K562 (cell line): ENCODE measurements around the gene HCRTR1.

ENCODE experiments used
- BDP1 ChIP-seq: IDR thresholded peaks from 3 replicates; pipeline ENCODE4 v1.6.1; 2011; ENCODE audit not compliant: insufficient read length, insufficient read depth
- CEBPB ChIP-seq: fragments of 450-650 bp; IDR thresholded peaks from 2 replicates; pipeline ENCODE4 v1.6.1; 2016; ENCODE audit warnings: missing genetic modification characterization, missing compliant biosample characterization
- ETV5 ChIP-seq: sonication (generic); formaldehyde crosslinking; IDR thresholded peaks from 2 replicates; pipeline ENCODE4 v1.4.0; 2020; ENCODE audit warnings: low read depth, mild to moderate bottlenecking, missing genetic modification reagents
- FOSL1 ChIP-seq: fragments of 200-800 bp; sonication (Bioruptor generic); conservative IDR thresholded peaks from 2 replicates; pipeline ENCODE4 v1.6.1; 2016; ENCODE audit warnings: missing genetic modification characterization, missing compliant biosample characterization
- FOXK1 ChIP-seq: sonication (generic); formaldehyde crosslinking; IDR thresholded peaks from 2 replicates; pipeline ENCODE4 v1.8.0; 2022; ENCODE audit warnings: missing genetic modification reagents, mild to moderate bottlenecking, borderline replicate concordance
- LCOR ChIP-seq: sonication (generic); formaldehyde crosslinking; IDR thresholded peaks from 2 replicates; pipeline ENCODE4 v1.8.0; 2022; ENCODE audit warnings: mild to moderate bottlenecking, missing genetic modification reagents
- NR2C1 ChIP-seq, 2 experiments: fragments of 450-650 bp; IDR thresholded peaks; 2 replicates each; pipeline ENCODE4 v1.6.1; 2017; ENCODE audit warnings: mild to moderate bottlenecking in 2 of 2, antibody characterized with exemption in 1 of 2, inconsistent platforms in 1 of 2, missing compliant biosample characterization in 1 of 2, missing genetic modification characterization in 1 of 2
- NR2C2 ChIP-seq, 2 experiments: fragments of 200-800 bp in 1 of 2; sonication (Bioruptor generic) in 1 of 2; sonication (generic) in 1 of 2; formaldehyde crosslinking in 1 of 2; IDR thresholded peaks; 2 replicates each; pipeline versions ENCODE4 v1.6.1 to v1.8.0; 2016 to 2022; ENCODE audit warnings: mild to moderate bottlenecking in 1 of 2, missing compliant biosample characterization in 1 of 2, missing genetic modification characterization in 1 of 2, missing genetic modification reagents in 1 of 2
- POLR3G ChIP-seq: IDR thresholded peaks from 2 replicates; pipeline ENCODE4 v1.6.1; 2011; ENCODE audit not compliant: insufficient read length, insufficient replicate concordance; ENCODE audit errors: extremely low read depth

DNA sequence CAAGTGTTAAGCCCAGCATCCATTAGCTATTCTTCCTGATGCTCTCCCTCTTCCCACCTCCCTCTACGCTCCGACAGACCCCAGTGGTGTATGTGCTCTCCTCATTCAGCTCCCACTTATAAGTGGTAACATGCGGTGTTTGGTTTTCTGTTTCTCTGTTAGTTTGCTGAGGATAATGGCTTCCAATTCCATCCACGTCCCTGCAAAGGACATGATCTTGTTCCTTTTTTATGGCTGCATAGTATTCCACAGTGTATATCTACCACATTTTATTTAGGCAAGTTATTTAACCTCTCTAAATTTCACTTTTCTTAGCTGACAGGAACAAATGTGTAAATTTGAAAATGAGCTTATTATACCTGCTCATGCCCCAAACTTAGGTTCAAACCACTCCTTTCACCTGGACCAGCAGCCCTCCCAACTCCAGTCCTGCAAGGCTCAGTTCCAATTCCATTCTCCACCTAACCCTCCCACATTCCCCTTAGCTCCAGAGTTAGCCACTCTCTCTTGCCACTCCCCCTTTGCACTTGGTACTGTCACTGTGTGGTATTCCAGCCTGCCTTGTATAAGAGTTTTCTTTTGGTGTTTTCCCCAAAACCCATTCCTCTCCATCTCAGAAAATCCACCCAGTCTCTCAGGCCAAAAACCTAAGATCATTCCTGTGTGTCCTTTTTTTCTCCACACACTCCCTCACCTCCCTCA, 28.9 kb downstream of the HCRTR1 start:
- TF ChIP-seq BDP1 (no peak), NR2C2 (CRISPR knock-in tag; IDR thresholded peaks at IDR 0.05) (no peak), NR2C2 (tag; IDR thresholded peaks at IDR 0.05) (no peak), NR2C1 (IDR thresholded peaks at IDR 0.05) (no peak), NR2C1 (tag; IDR thresholded peaks at IDR 0.05) (no peak), FOXK1 (CRISPR knock-in tag) (no peak), LCOR (CRISPR knock-in tag) (no peak), CEBPB (no peak), ETV5 (CRISPR knock-in tag) (no peak), POLR3G (no peak), FOSL1 (tag) (no peak)
